HepG2 (cell line): ENCODE data around the gene KLF13. TPM values are rescaled to one million over a fixed set of nuclear protein-coding genes. Genes with fewer than 3 reads are reported as not detected.
A peak's percentile ranks its signal among the peaks of the same experiment; 100 is the strongest.

ENCODE experiments used
- CREM ChIP-seq, 2 experiments: sonication (generic) in 1 of 2; formaldehyde crosslinking in 1 of 2; IDR thresholded peaks; 2 replicates each; pipeline versions ENCODE4 v1.4.0 to v1.6.1; 2016 to 2020; ENCODE audit warnings: antibody characterized with exemption in 1 of 2, mild to moderate bottlenecking in 1 of 2, missing genetic modification reagents in 1 of 2
- ELF3 ChIP-seq: IDR thresholded peaks from 2 replicates; pipeline ENCODE4 v1.6.1; 2016; ENCODE audit warnings: missing genetic modification reagents, missing compliant biosample characterization
- FOXA3 ChIP-seq: IDR thresholded peaks from 2 replicates; pipeline ENCODE4 v1.6.1; 2016; ENCODE audit warnings: missing genetic modification reagents, missing compliant biosample characterization
- FOXO1 ChIP-seq: sonication (generic); formaldehyde crosslinking; IDR thresholded peaks from 2 replicates; pipeline ENCODE4 v1.4.0; 2020; ENCODE audit warnings: missing genetic modification reagents
- GLMP ChIP-seq: sonication (generic); formaldehyde crosslinking; IDR thresholded peaks from 2 replicates; pipeline ENCODE4 v1.9.0; 2021; ENCODE audit warnings: missing genetic modification reagents, mild to moderate bottlenecking, borderline replicate concordance
- HES4 ChIP-seq: sonication (generic); formaldehyde crosslinking; IDR thresholded peaks from 2 replicates; pipeline ENCODE4 v1.9.0; 2021; ENCODE audit warnings: mild to moderate bottlenecking, missing genetic modification reagents, borderline replicate concordance
- KDM4B ChIP-seq: sonication (generic); formaldehyde crosslinking; IDR thresholded peaks from 2 replicates; pipeline ENCODE4 v1.4.0; 2020; ENCODE audit warnings: missing genetic modification reagents
- KDM6A ChIP-seq: IDR thresholded peaks from 2 replicates; pipeline ENCODE4 v1.6.1; 2016; ENCODE audit warnings: low read depth
- KLF6 ChIP-seq: IDR thresholded peaks from 2 replicates; pipeline ENCODE4 v1.8.0; 2016; ENCODE audit warnings: missing biosample characterization, missing genetic modification reagents
- LCORL ChIP-seq, 2 experiments: fragments of 450-650 bp in 1 of 2; sonication (generic) in 1 of 2; formaldehyde crosslinking in 1 of 2; IDR thresholded peaks; 2 replicates each; pipeline versions ENCODE4 v1.5.0 to v1.6.1; 2017 to 2020; ENCODE audit warnings: antibody characterized with exemption in 1 of 2, missing genetic modification reagents in 1 of 2
- MBD4 ChIP-seq: IDR thresholded peaks from 2 replicates; pipeline ENCODE4 v1.6.1; 2012; ENCODE audit warnings: low read length, inconsistent platforms, borderline replicate concordance
- MTF2 ChIP-seq: sonication (generic); formaldehyde crosslinking; IDR thresholded peaks from 2 replicates; pipeline ENCODE4 v1.5.0; 2020; ENCODE audit warnings: missing genetic modification reagents, borderline replicate concordance
- NR2F6 ChIP-seq, 2 experiments: IDR thresholded peaks; 2 replicates each; pipeline ENCODE4 v1.6.1; 2016; ENCODE audit warnings: antibody characterized with exemption in 1 of 2, mild to moderate bottlenecking in 1 of 2
- PATZ1 ChIP-seq: sonication (generic); formaldehyde crosslinking; IDR thresholded peaks from 2 replicates; pipeline ENCODE4 v1.4.0; 2020; ENCODE audit warnings: missing genetic modification reagents
- SMARCE1 ChIP-seq: fragments of 450-650 bp; IDR thresholded peaks from 2 replicates; pipeline ENCODE4 v1.6.1; 2017; ENCODE audit warnings: borderline replicate concordance
- SMC3 ChIP-seq: IDR thresholded peaks from 2 replicates; pipeline ENCODE4 v1.6.1; 2011; ENCODE audit warnings: low read length, improper control_type of control experiment
- TBL1XR1 ChIP-seq: fragments of 150-350 bp; IDR thresholded peaks from 2 replicates; pipeline ENCODE4 v1.6.1; 2014; ENCODE audit warnings: borderline replicate concordance, low read length; ENCODE audit not compliant: partially characterized antibody
- THRA ChIP-seq: sonication (generic); formaldehyde crosslinking; IDR thresholded peaks from 2 replicates; pipeline ENCODE4 v1.4.0; 2020; ENCODE audit warnings: missing genetic modification reagents, borderline replicate concordance
- ZNF12 ChIP-seq: sonication (generic); formaldehyde crosslinking; IDR thresholded peaks from 2 replicates; pipeline ENCODE4 v1.5.0; 2020; ENCODE audit warnings: missing genetic modification reagents
- ZNF317 ChIP-seq: sonication (generic); formaldehyde crosslinking; IDR thresholded peaks from 2 replicates; pipeline ENCODE4 v1.5.0; 2020; ENCODE audit warnings: mild to moderate bottlenecking, missing genetic modification reagents
- ZNF503 ChIP-seq: sonication (generic); formaldehyde crosslinking; IDR thresholded peaks from 2 replicates; pipeline ENCODE4 v1.4.0; 2020; ENCODE audit warnings: missing genetic modification reagents
- ZNF792 ChIP-seq: IDR thresholded peaks from 2 replicates; pipeline ENCODE4 v1.6.1; 2016
- ZNF800 ChIP-seq: sonication (generic); formaldehyde crosslinking; IDR thresholded peaks from 2 replicates; pipeline ENCODE4 v1.4.0; 2020; ENCODE audit warnings: missing genetic modification reagents
- polyA plus RNA-seq, 8 experiments: library from polyadenylated mRNA; depleted of rRNA in 3 of 8; stranded (reverse) in 7 of 8; unstranded in 1 of 8; fragments of >200 nt; fragmentation: Illumina TruSeq in 4 of 8; extraction: Trizol in 4 of 8; gene quantifications; 2 replicates each; pipeline versions ENCODE4 v1.2.1 to v1.2.3, GENCODE V29; 2011 to 2016; ENCODE audit warnings: low read depth in 4 of 8, missing spikeins in 1 of 8, mixed read lengths in 1 of 8; ENCODE audit not compliant: insufficient read depth in 1 of 8
- total RNA-seq, 5 experiments: library from RNA; depleted of rRNA; stranded (reverse); fragments of >200 nt; fragmentation: Illumina TruSeq; extraction: Trizol; gene quantifications; 2 replicates each; pipeline ENCODE4 v1.2.3, GENCODE V29; 2016; ENCODE audit warnings: low read depth in 1 of 5

The KLF13 gene
- total and polyA plus RNA-seq, 2 of the 13 experiments (the other 11 are each of a cell fraction or from before 2014, with no cell fraction given), result 16.8 to 25.1 TPM

GRCh38 chr15:31293655-31294054 lies 33.0 kb upstream of the KLF13 start (continued):
- TF ChIP-seq LCORL (IDR thresholded peaks at IDR 0.05) (no peak), LCORL (CRISPR knock-in tag; IDR thresholded peaks at IDR 0.05) (peak; percentile 27; the same call in 1 of the 2 replicates), FOXA3 (CRISPR knock-in tag) (peak; percentile 93), THRA (CRISPR knock-in tag) (peak; percentile 58; the same call in 1 of the 2 replicates), ZNF317 (CRISPR knock-in tag) (no peak), GLMP (CRISPR knock-in tag) (no peak), FOXO1 (CRISPR knock-in tag) (peak; percentile 78), CREM (IDR thresholded peaks at IDR 0.05) (peak; percentile 51; the same call in 1 of the 2 replicates), CREM (CRISPR knock-in tag; IDR thresholded peaks at IDR 0.05) (no peak), KLF6 (CRISPR knock-in tag) (peak; percentile 61; the same call in 1 of the 2 replicates), TBL1XR1 (peak; percentile 71), SMARCE1 (no peak), MTF2 (CRISPR knock-in tag) (no peak), HES4 (no peak), ZNF12 (CRISPR knock-in tag) (peak; percentile 75; the same call in 1 of the 2 replicates), ELF3 (CRISPR knock-in tag) (0 out of 2 replicates have a peak, but pooled peaks have one; percentile 32), MBD4 (no peak), PATZ1 (peak; percentile 80), KDM6A (peak; percentile 33; the same call in 1 of the 2 replicates), ZNF800 (CRISPR knock-in tag) (no peak), SMC3 (peak; percentile 45; the same call in 1 of the 2 replicates), ZNF792 (CRISPR knock-in tag) (no peak; the same call in 1 of the 2 replicates), NR2F6 (IDR thresholded peaks at IDR 0.05) (peak; percentile 70), NR2F6 (CRISPR knock-in tag; IDR thresholded peaks at IDR 0.05) (peak; percentile 77), KDM4B (CRISPR knock-in tag) (peak; percentile 55; the same call in 1 of the 2 replicates), ZNF503 (CRISPR knock-in tag) (0 out of 2 replicates have a peak, but pooled peaks have one; percentile 13)
